Measurements from ENCODE around the gene RUNDC1. TPM values are rescaled to one million over a fixed set of nuclear protein-coding genes. Genes with fewer than 3 reads are reported as not detected.

The RUNDC1 gene
- total RNA-seq, 1 experiment from 2014 or later: 11.2 TPM

GRCh38 chr17:43028221-43028861 is 48.0 kb downstream of the RUNDC1 start:
- intact Hi-C loops (cut with micrococcal nuclease; ENCODE audit: unreplicated experiment) (no loop called here), in situ Hi-C loops (cut with HindIII; ENCODE audit: low pct_unique_long_range_greater_than_20kb, low sequenced_read_pairs) (no loop called here)
- CTCF ChIA-PET: no interaction called here
- TF ChIP-seq SIN3A (IDR thresholded peaks at IDR 0.05; ENCODE audit: borderline replicate concordance, insufficient read depth, low read depth, low read length) (no peak), REST (IDR thresholded peaks at IDR 0.05; ENCODE audit: insufficient read depth in 1 of 2, low read depth in 2 of 2, low read length in 1 of 2) (no peak), CTCF (IDR thresholded peaks at IDR 0.05) (no peak), POLR2AphosphoS5 (IDR thresholded peaks at IDR 0.05; ENCODE audit: low read depth, low read length) (no peak)
- Histone ChIP-seq H3K27me3 (ENCODE audit: control insufficient read depth, insufficient read depth, low read length) (no peaks in the 10 kb centered on the region), H3K4me1 (ENCODE audit: control insufficient read depth, insufficient read depth, low read length) (no peaks in the 10 kb centered on the region), H3K4me3 (ENCODE audit: low read depth in 2 of 2, low read length in 2 of 2) (no peak overlapping the region), H3K27ac (ENCODE audit: low read length) (no peak overlapping the region), H3K9me3 (ENCODE audit: control insufficient read depth, insufficient read depth, low read depth, low read length) (no peaks in the 10 kb centered on the region), H3K36me3 (ENCODE audit: control insufficient read depth, insufficient read depth, low read length) (no peaks in the 10 kb centered on the region)
- no TSS peak for BruUV-seq (replicated peaks)
- no peak for ATAC-seq
- no peak for DNase-seq (ENCODE audit: low read depth, low spot score)
- POLR2A ChIA-PET: no interaction called here

- no peak for TF ChIP-seq SIN3A (IDR thresholded peaks at IDR 0.05; ENCODE audit: borderline replicate concordance, insufficient read depth, low read depth, low read length)
- no peak for TF ChIP-seq REST (IDR thresholded peaks at IDR 0.05; ENCODE audit: insufficient read depth in 1 of 2, low read depth in 2 of 2, low read length in 1 of 2)
- TF ChIP-seq POLR2AphosphoS5 (IDR thresholded peaks at IDR 0.05; ENCODE audit: low read depth, low read length): no peak
- TF ChIP-seq CTCF (IDR thresholded peaks at IDR 0.05): no peak
- TF ChIP-seq TCF7L2 (IDR thresholded peaks at IDR 0.05; ENCODE audit: low read depth, low read length): no peak
- intact Hi-C loops (cut with micrococcal nuclease; ENCODE audit: unreplicated experiment) (no loop called here), in situ Hi-C loops (cut with HindIII; ENCODE audit: low pct_unique_long_range_greater_than_20kb, low sequenced_read_pairs) (no loop called here)
- DNase-seq (ENCODE audit: low read depth, low spot score) (no peak), ATAC-seq (no peak)
- Histone ChIP-seq H3K4me3 (ENCODE audit: low read depth in 2 of 2, low read length in 2 of 2) (no peak overlapping the region), H3K4me1 (ENCODE audit: control insufficient read depth, insufficient read depth, low read length) (no peaks in the 10 kb centered on the region), H3K27ac (ENCODE audit: low read length) (no peak overlapping the region), H3K27me3 (ENCODE audit: control insufficient read depth, insufficient read depth, low read length) (no peaks in the 10 kb centered on the region), H3K36me3 (ENCODE audit: control insufficient read depth, insufficient read depth, low read length) (no peaks in the 10 kb centered on the region), H3K9me3 (ENCODE audit: control insufficient read depth, insufficient read depth, low read depth, low read length) (no peaks in the 10 kb centered on the region)
- BruUV-seq (replicated peaks): no TSS peak
- CTCF ChIA-PET: no interaction called here
- POLR2A ChIA-PET: no interaction called here
These were observed 49.9 kb downstream of the RUNDC1 start for GRCh38 chr17:43030137-43030767.
